ENCODE results near the gene P2RX6.

The P2RX6 gene

DNA sequence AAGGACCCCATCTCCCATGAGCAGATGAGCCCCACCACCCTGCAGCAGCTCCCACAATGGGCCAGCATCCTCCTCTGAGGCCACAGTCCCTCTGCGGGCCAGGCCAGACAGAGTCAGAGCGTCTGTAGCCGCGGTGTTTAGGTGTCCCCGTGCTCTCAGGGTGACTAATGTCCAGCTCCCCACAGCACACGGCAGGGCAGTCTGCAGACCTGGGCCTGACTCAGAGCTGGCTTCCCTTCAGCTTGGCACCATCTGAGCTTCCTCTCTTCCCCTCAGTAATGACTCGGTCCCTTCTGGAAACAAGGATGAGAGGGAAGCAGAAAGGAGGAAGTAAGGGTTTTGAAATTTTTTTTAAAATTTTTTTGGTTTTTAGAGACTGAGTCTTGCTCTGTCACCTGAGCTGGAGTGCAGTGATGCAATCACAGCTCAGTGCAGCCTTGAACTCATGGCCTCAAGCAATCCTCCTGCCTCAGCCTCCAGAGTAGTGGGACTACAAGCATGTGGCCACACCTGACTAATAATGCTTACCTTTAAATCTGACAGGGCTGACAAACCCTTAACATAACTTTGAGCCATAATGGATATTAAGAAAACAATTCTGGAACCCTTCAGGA is 59.2 kb downstream of the P2RX6 start:
- DNase-seq (ENCODE audit: low read depth in 3 of 3) = no peak

DNA sequence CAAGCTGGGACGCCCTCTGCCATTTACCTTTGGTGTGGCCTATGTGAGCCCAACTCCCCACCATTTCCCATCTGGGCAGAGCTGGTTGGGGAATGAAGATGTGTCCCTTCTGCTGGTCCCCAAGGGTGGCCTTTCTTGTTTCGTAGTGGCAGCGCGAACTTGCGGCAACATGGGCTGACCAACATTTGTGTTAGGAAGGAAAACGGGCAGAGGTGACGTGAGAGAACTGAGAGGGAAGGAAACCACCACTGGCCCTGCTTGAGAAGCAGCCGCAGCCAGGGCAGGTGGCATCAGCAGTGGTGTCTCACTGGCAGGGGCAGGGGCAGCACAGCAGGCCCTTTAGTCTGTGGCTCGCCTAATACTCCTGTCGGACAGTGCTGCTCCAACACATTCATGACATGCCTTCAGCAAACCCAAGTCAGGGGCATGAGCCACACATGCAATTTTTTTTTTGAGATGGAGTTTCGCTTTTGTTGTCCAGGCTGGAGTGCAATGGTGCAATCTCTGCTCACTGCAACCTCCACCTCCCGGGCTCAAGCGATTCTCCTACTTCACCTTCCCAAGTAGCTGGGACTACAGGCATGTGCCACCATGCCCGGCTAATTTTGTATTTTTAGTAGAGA is 60.7 kb downstream of the P2RX6 start:
- DNase-seq (ENCODE audit: low read depth in 3 of 3) = no peak

DNA sequence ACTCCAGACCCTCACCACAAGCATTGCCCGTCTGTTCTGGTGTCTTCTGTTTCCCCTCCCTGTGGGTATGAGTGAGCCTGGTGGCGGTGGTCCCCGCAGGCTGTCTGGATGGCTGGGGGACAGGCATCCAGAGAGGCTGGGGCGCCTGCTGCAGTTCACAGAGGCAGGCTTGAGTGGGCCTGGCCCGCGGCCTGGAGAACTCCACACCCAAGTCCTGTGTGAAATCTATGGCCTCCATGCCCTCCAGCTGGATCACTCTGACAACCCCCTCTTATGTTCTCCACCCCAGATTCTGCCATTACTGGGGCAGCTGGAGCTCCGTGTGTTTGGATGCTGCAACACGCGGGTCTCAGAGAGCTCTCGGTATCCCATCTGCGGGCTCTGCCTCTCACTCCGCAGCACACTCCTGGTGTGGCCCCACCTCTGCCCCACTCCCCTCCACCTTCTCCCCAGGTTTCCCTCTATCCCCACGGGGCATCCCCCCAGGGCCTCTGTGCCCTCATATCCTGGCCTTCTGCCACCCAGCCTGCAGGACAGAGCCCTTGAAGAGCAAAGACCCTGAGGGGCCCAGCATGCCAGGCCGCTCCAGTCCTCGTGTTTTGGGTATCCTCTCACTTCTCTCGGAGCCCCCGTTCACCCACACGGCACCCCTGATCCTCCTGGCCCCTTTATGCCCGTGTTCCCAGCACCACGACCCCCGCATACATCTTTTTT is 62.1 kb downstream of the P2RX6 start:
- no peak for DNase-seq (ENCODE audit: low read depth in 3 of 3)

Measured in stimulated activated CD4-positive, alpha-beta T cell treated with anti-CD3 and anti-CD28 coated beads, TNF-alpha, amount 100 ng/mL, for 24 hours (primary cell).